Gastrocnemius medialis (tissue), 4 donors: Measurements from ENCODE around the gene MRPL19. TPM values are rescaled to one million over a fixed set of nuclear protein-coding genes. Genes with fewer than 3 reads are reported as not detected.

Experiments used
- ATAC-seq, 2 donors: fragments of 150-250 bp; one replicate each; pipeline ENCODE4 v1.9.1; 2016
- DNase-seq, 2 donors: peaks; one replicate each; pipeline ENCODE4 v3.0.0-alpha.2; 2019
- H3K27ac ChIP-seq, 4 donors: fragments of 200-600 bp; sonication (generic); 1 replicate in 1 of 4; 2 replicates in 3 of 4; pipeline ENCODE4 v1.5.1; 2016 to 2018; ENCODE audit warnings: mild to moderate bottlenecking in 2 of 4, moderate library complexity in 1 of 4
- H3K27me3 ChIP-seq, 3 donors: fragments of 200-600 bp; sonication (generic) in 2 of 3; 1 replicate in 1 of 3; 2 replicates in 2 of 3; pipeline versions ENCODE4 v1.5.1 to v1.6.0; 2016 to 2019; ENCODE audit warnings: mild to moderate bottlenecking in 1 of 3, moderate library complexity in 1 of 3
- H3K36me3 ChIP-seq, 2 donors: fragments of 200-600 bp; sonication (generic) in 1 of 2; one replicate each; pipeline ENCODE4 v1.5.1; 2017 to 2018
- H3K4me1 ChIP-seq, 2 donors: fragments of 200-600 bp; sonication (generic) in 1 of 2; one replicate each; pipeline ENCODE4 v1.5.1; 2016 to 2017; ENCODE audit warnings: mild to moderate bottlenecking in 2 of 2
- H3K4me3 ChIP-seq, 4 donors: fragments of 200-600 bp; sonication (generic) in 3 of 4; 1 replicate in 1 of 4; 2 replicates in 3 of 4; pipeline ENCODE4 v1.5.1; 2016 to 2019; ENCODE audit warnings: mild to moderate bottlenecking in 2 of 4
- H3K9me3 ChIP-seq, 3 donors: fragments of 200-600 bp; sonication (generic) in 2 of 3; 1 replicate in 1 of 3; 2 replicates in 2 of 3; pipeline ENCODE4 v1.5.1; 2016 to 2019
- POLR2A ChIP-seq, 2 donors: fragments of 450-650 bp; IDR thresholded peaks; one replicate each; pipeline ENCODE4 v1.6.1; 2017; ENCODE audit warnings: antibody characterized with exemption in 2 of 2, mild to moderate bottlenecking in 2 of 2, moderate library complexity in 2 of 2
- in situ Hi-C, 4 donors: fragments of 200-750 bp; cut with MboI; loops; one replicate each; pipeline versions ENCODE4 v1.15.0 to v1.8.0; 2017; ENCODE audit warnings: low sequenced_read_pairs in 4 of 4
- intact Hi-C: fragments of 100-400 bp; cut with DNase I; formaldehyde crosslinking; loops from one replicate; pipeline ENCODE4 v1.15.1; 2023; ENCODE audit warnings: low total_unique reads
- total RNA-seq, 4 donors: library from RNA; depleted of rRNA; stranded (reverse); fragments of >200 nt; gene quantifications; one replicate each; pipeline versions ENCODE4 v1.1.0 to v1.2.3, GENCODE V29; 2016
- TF ChIP-seq, protein P1 (sequence below), 5 experiments: fragments of 450-650 bp in 3 of 5; fragments of 200-600 bp in 2 of 5; sonication (generic) in 2 of 5; IDR thresholded peaks in 4 of 5; conservative IDR thresholded peaks in 1 of 5; 1 replicate in 4 of 5; 2 replicates in 1 of 5; pipeline ENCODE4 v1.5.1; 2016 to 2019; ENCODE audit warnings: antibody characterized with exemption in 5 of 5, mild to moderate bottlenecking in 3 of 5, moderate library complexity in 3 of 5

MRPL19 gene
- total RNA-seq, 4 donors from 2014 or later = 25.4 to 95.3 (median 69.8) TPM

DNA sequence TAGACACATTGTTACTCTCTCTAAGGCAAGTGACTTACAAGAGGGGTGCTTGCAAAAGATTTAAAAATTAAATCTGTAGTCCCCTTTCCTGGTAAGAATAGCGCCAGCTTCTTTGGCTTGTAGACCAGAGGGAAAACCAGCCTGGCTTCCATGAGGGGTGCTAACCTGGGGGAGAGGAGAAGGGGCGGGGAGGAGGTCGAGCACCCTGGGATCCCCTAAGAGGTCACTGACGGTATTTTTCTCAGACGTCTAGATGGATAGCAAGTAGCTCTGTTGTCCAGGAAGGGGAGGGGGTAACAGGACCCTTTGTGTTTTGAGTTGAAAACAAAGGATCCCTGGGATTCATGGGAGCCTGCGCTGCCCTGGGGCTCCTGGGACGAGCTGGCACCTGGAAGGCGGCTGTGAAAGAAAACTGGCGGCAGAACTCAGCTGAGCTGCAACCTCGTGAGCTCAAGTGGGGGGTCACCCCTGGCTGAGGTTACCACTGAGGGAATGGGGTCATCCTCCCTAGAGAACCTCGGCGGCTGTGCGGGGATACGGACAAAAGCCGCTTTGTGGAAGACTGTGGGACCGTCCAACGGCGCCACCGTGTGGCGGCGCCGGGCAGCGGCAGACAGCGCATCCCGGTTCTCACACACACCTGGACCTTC is 37.8 kb upstream of the MRPL19 start:
- intact Hi-C loops = loop anchor here (5.0 kb wide), 1 partner anchor 692 kb away; no protein-coding TSS in a partner anchor
- H3K27me3 ChIP-seq = peaks cover 5 to 17% (median 7%) of the 10 kb centered on the region in 3 donors
- H3K4me3 ChIP-seq = peak overlapping the region in 2 of 4 donors; percentile 4 to 13
- no peak for TF ChIP-seq POLR2A (IDR thresholded peaks at IDR 0.05)
- TF ChIP-seq, protein P1, sequence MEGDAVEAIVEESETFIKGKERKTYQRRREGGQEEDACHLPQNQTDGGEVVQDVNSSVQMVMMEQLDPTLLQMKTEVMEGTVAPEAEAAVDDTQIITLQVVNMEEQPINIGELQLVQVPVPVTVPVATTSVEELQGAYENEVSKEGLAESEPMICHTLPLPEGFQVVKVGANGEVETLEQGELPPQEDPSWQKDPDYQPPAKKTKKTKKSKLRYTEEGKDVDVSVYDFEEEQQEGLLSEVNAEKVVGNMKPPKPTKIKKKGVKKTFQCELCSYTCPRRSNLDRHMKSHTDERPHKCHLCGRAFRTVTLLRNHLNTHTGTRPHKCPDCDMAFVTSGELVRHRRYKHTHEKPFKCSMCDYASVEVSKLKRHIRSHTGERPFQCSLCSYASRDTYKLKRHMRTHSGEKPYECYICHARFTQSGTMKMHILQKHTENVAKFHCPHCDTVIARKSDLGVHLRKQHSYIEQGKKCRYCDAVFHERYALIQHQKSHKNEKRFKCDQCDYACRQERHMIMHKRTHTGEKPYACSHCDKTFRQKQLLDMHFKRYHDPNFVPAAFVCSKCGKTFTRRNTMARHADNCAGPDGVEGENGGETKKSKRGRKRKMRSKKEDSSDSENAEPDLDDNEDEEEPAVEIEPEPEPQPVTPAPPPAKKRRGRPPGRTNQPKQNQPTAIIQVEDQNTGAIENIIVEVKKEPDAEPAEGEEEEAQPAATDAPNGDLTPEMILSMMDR (IDR thresholded peaks at IDR 0.05 in 4 of 5, conservative IDR thresholded peaks at IDR 0.05 in 1 of 5) = peak; percentile 71 to 91 (median 79)
- H3K27ac ChIP-seq = no peak overlapping the region
- in situ Hi-C loops = loop anchor here (10.0 to 25.0 kb wide), 5 partner anchors 144 to 922 kb away; no protein-coding TSS in a partner anchor
- no peaks in the 10 kb centered on the region for H3K36me3 ChIP-seq
- ATAC-seq (peak; percentile 54 to 75), DNase-seq (peak in 1 of 2 donors; percentile 18)
- peaks cover 0 to 6% of the 10 kb centered on the region in 2 donors for H3K4me1 ChIP-seq
- H3K9me3 ChIP-seq = no peaks in the 10 kb centered on the region

DNA sequence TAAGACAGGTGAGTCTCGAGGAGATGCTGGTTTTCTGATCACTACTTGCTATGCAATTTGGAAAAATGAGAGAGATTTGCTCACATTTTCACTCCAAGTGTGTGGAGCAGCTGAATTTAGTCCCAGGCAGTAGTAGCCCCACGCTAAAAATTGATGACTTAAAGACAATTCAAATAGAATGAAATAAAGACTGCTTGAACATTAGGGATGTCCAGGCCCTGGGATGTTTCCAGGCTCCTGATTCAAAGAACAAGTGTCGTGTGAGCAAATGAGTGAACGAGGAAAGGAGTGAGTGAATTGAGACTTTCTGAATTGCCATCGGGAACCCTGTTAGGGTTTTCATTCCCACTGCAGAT is 37.3 kb upstream of the MRPL19 start:
- intact Hi-C loops (loop anchor here (5.0 kb wide), 1 partner anchor 692 kb away; no protein-coding TSS in a partner anchor), in situ Hi-C loops (loop anchor here (10.0 to 25.0 kb wide), 5 partner anchors 145 to 922 kb away; no protein-coding TSS in a partner anchor)
- TF ChIP-seq, protein P1 (IDR thresholded peaks at IDR 0.05 in 4 of 5, conservative IDR thresholded peaks at IDR 0.05 in 1 of 5) = no peak
- TF ChIP-seq POLR2A (IDR thresholded peaks at IDR 0.05) = no peak
- no peak overlapping the region for H3K4me3 ChIP-seq
- no peaks in the 10 kb centered on the region for H3K36me3 ChIP-seq
- ATAC-seq (no peak), DNase-seq (no peak)
- no peak overlapping the region for H3K27ac ChIP-seq
- H3K4me1 ChIP-seq = peaks cover 0 to 6% of the 10 kb centered on the region in 2 donors
- peaks cover 5 to 17% (median 7%) of the 10 kb centered on the region in 3 donors for H3K27me3 ChIP-seq
- H3K9me3 ChIP-seq = no peaks in the 10 kb centered on the region

DNA sequence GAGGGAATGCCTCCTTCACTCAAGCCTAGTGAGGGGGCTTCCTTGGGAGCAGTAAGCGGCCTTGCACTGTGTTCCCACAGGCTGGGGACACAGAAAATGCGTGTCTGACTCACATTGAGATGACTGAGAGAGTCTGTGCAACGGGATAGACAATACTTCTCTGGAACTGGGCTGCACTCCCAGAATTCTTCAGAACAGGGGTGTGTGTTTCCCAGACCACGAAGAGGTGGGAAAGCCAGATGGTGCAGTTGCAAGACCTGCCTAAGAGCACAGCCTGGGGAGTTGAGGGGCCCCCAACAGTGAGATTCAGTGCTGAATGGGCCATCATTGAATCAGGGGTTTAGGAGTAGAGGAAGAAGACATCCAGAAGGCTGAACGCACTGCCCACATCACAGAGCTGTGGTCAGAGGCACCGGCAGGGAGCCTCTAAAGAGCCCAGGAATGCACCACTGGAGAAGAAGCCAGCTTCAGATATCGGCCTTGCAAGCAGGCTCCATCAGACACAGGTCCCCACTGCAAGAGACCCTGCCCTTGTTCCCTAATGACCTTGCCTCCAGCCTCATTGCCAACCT is 36.6 kb upstream of the MRPL19 start:
- in situ Hi-C loops = loop anchor here (10.0 to 25.0 kb wide), 5 partner anchors 145 to 923 kb away; no protein-coding TSS in a partner anchor

DNA sequence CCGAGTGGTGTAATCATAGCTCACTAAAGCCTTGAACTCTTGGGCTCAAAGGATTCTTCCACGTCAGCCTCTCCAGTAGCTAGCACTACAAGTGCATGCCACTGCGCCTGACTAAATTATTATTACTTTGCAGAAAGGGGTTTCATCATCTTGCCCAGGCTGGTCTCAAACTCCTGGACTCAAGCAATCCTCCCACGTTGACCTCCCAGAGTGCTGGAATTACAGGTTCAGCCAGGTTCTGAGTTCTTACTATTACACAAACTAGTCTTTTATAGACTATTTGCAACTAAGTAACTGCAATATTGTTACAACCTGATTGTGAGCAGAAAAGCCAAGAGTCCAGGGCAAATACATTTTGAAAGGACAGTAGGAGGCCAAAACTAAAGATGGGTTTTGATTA is 35.9 kb upstream of the MRPL19 start:
- H3K4me3 ChIP-seq = no peak overlapping the region
- in situ Hi-C loops = loop anchor here in 3 of 4 donors (25.0 kb wide), 3 partner anchors 148 to 923 kb away; no protein-coding TSS in a partner anchor
- peaks cover 3 to 17% (median 7%) of the 10 kb centered on the region in 3 donors for H3K27me3 ChIP-seq
- TF ChIP-seq POLR2A (IDR thresholded peaks at IDR 0.05) = no peak
- TF ChIP-seq, protein P1 (IDR thresholded peaks at IDR 0.05 in 4 of 5, conservative IDR thresholded peaks at IDR 0.05 in 1 of 5) = no peak
- peaks cover 0 to 6% of the 10 kb centered on the region in 2 donors for H3K4me1 ChIP-seq
- H3K27ac ChIP-seq = no peak overlapping the region
- no peak for ATAC-seq
- intact Hi-C loops = no loop called here
- H3K36me3 ChIP-seq = no peaks in the 10 kb centered on the region
- no peaks in the 10 kb centered on the region for H3K9me3 ChIP-seq
- no peak for DNase-seq

More for the DNA sequence above, 36.6 kb upstream of the MRPL19 start:
- Histone ChIP-seq H3K27me3 (peaks cover 5 to 17% (median 7%) of the 10 kb centered on the region in 3 donors), H3K27ac (no peak overlapping the region), H3K9me3 (no peaks in the 10 kb centered on the region), H3K36me3 (no peaks in the 10 kb centered on the region), H3K4me1 (peaks cover 0 to 6% of the 10 kb centered on the region in 2 donors), H3K4me3 (no peak overlapping the region)
- ATAC-seq (no peak), DNase-seq (no peak)
- intact Hi-C loops = loop anchor here (5.0 kb wide), 1 partner anchor 693 kb away; no protein-coding TSS in a partner anchor
- TF ChIP-seq, protein P1 (IDR thresholded peaks at IDR 0.05 in 4 of 5, conservative IDR thresholded peaks at IDR 0.05 in 1 of 5) = no peak
- no peak for TF ChIP-seq POLR2A (IDR thresholded peaks at IDR 0.05)
